B cell (primary cell): ENCODE results near the gene ERN1. TPM values are rescaled to one million over a fixed set of nuclear protein-coding genes. Genes with fewer than 3 reads are reported as not detected.

ENCODE experiments used
- ATAC-seq: fragments of 200-7000 bp; cut with Tn5 transposase; one replicate; pipeline ENCODE4 v1.10.0; 2021; ENCODE audit warnings: low read depth, mild to moderate bottlenecking, moderate number of reproducible peaks, moderate library complexity
- CTCF ChIA-PET: fragments of 350-600 bp; sonication (Branson Sonifier 250); formaldehyde crosslinking; loops from one replicate; lab custom pipeline; 2021; ENCODE audit warnings: antibody characterized with exemption, inconsistent platforms; lab: Charles Lee
- POLR2A ChIA-PET: fragments of 350-600 bp; sonication (Branson Sonifier 250); formaldehyde crosslinking; loops from one replicate; lab custom pipeline; 2021; ENCODE audit warnings: antibody characterized with exemption; lab: Charles Lee
- DNase-seq: peaks from one replicate; pipeline ENCODE4 v3.0.0; 2013
- H2AFZ ChIP-seq: 2 replicates; pipeline ENCODE4 v1.6.1; 2012; ENCODE audit warnings: mild to moderate bottlenecking, low read depth, low read length; ENCODE audit not compliant: insufficient read depth, poor library complexity, severe bottlenecking
- H3K27ac ChIP-seq, 2 donors: 1 replicate in 1 of 2; 2 replicates in 1 of 2; pipeline ENCODE4 v1.5.1; 2012 to 2013; ENCODE audit warnings: low read length in 2 of 2, mild to moderate bottlenecking in 2 of 2, moderate library complexity in 1 of 2
- H3K27me3 ChIP-seq, 4 experiments: fragments of 200-600 bp in 1 of 4; sonication (generic) in 1 of 4; replicated peaks in 1 of 4; 1 replicate in 2 of 4; 2 replicates in 2 of 4; pipeline versions ENCODE4 v1.6.1 to v1.7.0; 2013 to 2016; ENCODE audit warnings: low read length in 3 of 4, mild to moderate bottlenecking in 2 of 4, mixed read lengths in 1 of 4, moderate library complexity in 1 of 4; ENCODE audit not compliant: insufficient read depth in 4 of 4, control insufficient read depth in 3 of 4; ENCODE audit errors: control extremely low read depth in 1 of 4
- H3K36me3 ChIP-seq, 2 experiments: replicated peaks in 1 of 2; 1 replicate in 1 of 2; 2 replicates in 1 of 2; pipeline versions ENCODE4 v1.6.1 to v1.7.1; 2013; ENCODE audit warnings: low read length in 1 of 2; ENCODE audit not compliant: insufficient read depth in 2 of 2, control insufficient read depth in 1 of 2; ENCODE audit errors: control extremely low read depth in 1 of 2, extremely low read depth in 1 of 2
- H3K4me1 ChIP-seq, 2 donors: fragments of 200-600 bp in 1 of 2; sonication (generic) in 1 of 2; 1 replicate in 1 of 2; 2 replicates in 1 of 2; pipeline versions ENCODE4 v1.5.1 to v1.6.1; 2013 to 2017; ENCODE audit warnings: low read length in 2 of 2; ENCODE audit not compliant: control insufficient read depth in 2 of 2, insufficient read depth in 2 of 2
- H3K4me2 ChIP-seq: replicated peaks from 2 replicates; pipeline ENCODE3; 2012; ENCODE audit warnings: mild to moderate bottlenecking, low read depth, low read length; ENCODE audit not compliant: poor library complexity, severe bottlenecking
- H3K4me3 ChIP-seq, 5 experiments: fragments of 200-600 bp in 1 of 5; sonication (generic) in 1 of 5; 1 replicate in 3 of 5; 2 replicates in 2 of 5; pipeline versions ENCODE4 v1.5.1 to v1.7.0; 2011 to 2016; ENCODE audit warnings: low read length in 4 of 5, mild to moderate bottlenecking in 4 of 5, low read depth in 2 of 5, control low read depth in 1 of 5, moderate library complexity in 1 of 5; ENCODE audit not compliant: insufficient read depth in 1 of 5; ENCODE audit errors: control extremely low read depth in 1 of 5, extremely low read depth in 1 of 5
- H3K79me2 ChIP-seq: fragments of 200-600 bp; sonication (generic); one replicate; pipeline ENCODE4 v1.6.0; 2016; ENCODE audit warnings: low read length; ENCODE audit not compliant: control insufficient read depth, insufficient read depth
- H3K9ac ChIP-seq: fragments of 200-600 bp; sonication (generic); 2 replicates; pipeline ENCODE4 v1.6.1; 2017; ENCODE audit warnings: mild to moderate bottlenecking, low read length, moderate library complexity
- H3K9me3 ChIP-seq, 3 donors: one replicate each; pipeline versions ENCODE4 v1.6.1 to v1.7.1; 2013; ENCODE audit warnings: low read length in 2 of 3; ENCODE audit not compliant: control insufficient read depth in 2 of 3, insufficient read depth in 1 of 3; ENCODE audit errors: control extremely low read depth in 1 of 3
- H4K20me1 ChIP-seq: 2 replicates; pipeline ENCODE4 v1.6.0; 2012; ENCODE audit warnings: mild to moderate bottlenecking, low read length; ENCODE audit not compliant: insufficient read depth, control insufficient read depth, poor library complexity, severe bottlenecking
- H3K27ac Mint-ChIP-seq: one replicate; pipeline ENCODE4 v1.8.0; 2021; ENCODE audit warnings: mixed read lengths
- H3K27me3 Mint-ChIP-seq: one replicate; pipeline ENCODE4 v1.8.0; 2021; ENCODE audit warnings: mixed read lengths
- H3K4me1 Mint-ChIP-seq: one replicate; pipeline ENCODE4 v1.8.0; 2021; ENCODE audit warnings: mixed read lengths
- H3K4me3 Mint-ChIP-seq: one replicate; pipeline ENCODE4 v1.8.0; 2021; ENCODE audit warnings: mixed read lengths
- H3K9me3 Mint-ChIP-seq: one replicate; pipeline ENCODE4 v1.8.0; 2022; ENCODE audit warnings: mixed read lengths; ENCODE audit not compliant: insufficient read depth
- EZH2 ChIP-seq: IDR thresholded peaks from 2 replicates; pipeline ENCODE4 v1.6.1; 2012; ENCODE audit warnings: borderline replicate concordance, low read depth, mild to moderate bottlenecking, moderate library complexity, low read length; ENCODE audit not compliant: insufficient read depth, poor library complexity, severe bottlenecking
- WGBS: methylation state at CpG from one replicate; pipeline ENCODE4 v1.1.5; 2013; ENCODE audit warnings: missing lambda C conversion rate; ENCODE audit not compliant: insufficient coverage; 5-methylcytosine and 5-hydroxymethylcytosine counted together
- intact Hi-C: fragments of 100-400 bp; cut with micrococcal nuclease; formaldehyde crosslinking; loops from one replicate; pipeline ENCODE4 v1.10.0; 2022
- polyA plus RNA-seq: library from polyadenylated mRNA; depleted of rRNA; stranded (reverse); fragments of >200 nt; gene quantifications from 2 replicates; pipeline ENCODE4 v1.2.3, GENCODE V29; 2012
- total RNA-seq, 2 donors: library from RNA; stranded (reverse); fragments of 120-200 nt in 1 of 2; gene quantifications; 1 replicate in 1 of 2; 2 replicates in 1 of 2; pipeline versions ENCODE4 v1.2.3 to v1.2.4, GENCODE V29; 2013 to 2022
- TF ChIP-seq, protein P1 (sequence below): fragments of 200-600 bp; IDR thresholded peaks from one replicate; pipeline ENCODE4 v1.8.0; 2022; ENCODE audit warnings: antibody characterized with exemption, mild to moderate bottlenecking

ERN1 gene
- total and polyA plus RNA-seq, 2 donors (not counting 1 experiment from before 2014, with no cell fraction given) = 7.0 to 19.4 TPM

DNA sequence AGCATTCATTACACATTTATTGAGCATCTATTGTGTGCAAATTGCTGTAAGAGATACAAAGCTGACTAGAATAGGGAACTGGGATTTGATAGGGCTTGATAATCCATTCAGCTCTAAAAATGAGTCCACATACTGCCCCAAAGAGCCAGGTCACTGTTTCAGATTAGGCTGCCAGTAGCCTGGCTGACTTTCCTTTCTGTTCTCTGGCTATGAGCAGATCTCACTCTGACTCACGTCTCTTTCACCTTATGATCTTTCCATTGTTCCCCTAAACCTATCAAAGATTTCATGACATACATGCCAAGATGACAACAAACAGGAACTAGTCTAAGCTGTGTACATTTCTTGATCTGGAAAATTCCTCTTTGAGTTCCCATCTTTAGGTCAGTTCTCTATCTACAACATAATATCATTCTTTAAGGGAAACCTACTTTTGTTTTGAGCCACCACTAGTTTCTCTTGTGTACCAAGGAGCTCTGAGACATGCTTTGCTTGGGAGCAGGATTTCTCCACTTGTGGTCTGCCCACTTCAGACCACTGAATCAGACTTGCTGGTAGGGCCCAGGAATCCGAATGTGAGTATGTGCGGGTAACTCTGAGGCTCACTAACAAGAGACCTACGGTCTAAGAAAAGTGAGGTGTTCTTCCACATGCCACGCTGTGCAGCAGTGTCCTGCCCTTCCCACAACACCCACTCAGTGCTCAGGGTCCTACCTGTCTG is 68.6 kb downstream of the ERN1 start:
- no peaks in the 10 kb centered on the region for H3K9me3 Mint-ChIP-seq
- no peak overlapping the region for H3K27ac ChIP-seq
- no peaks in the 10 kb centered on the region for H3K9me3 ChIP-seq
- ChIA-PET CTCF (interaction anchor here (0.7 to 2.7 kb wide), 5 partner anchors 14 to 142 kb away, joined by 3 to 15 read pairs (median 9); partner anchors contain the start of gene GH1), POLR2A (interaction anchor here (0.6 kb wide), 1 partner anchor 34 kb away, joined by 4 read pairs; no protein-coding TSS in a partner anchor)
- H3K36me3 ChIP-seq = no peaks in the 10 kb centered on the region
- no peaks in the 10 kb centered on the region for H3K79me2 ChIP-seq
- H3K4me1 Mint-ChIP-seq = peaks cover 27% of the 10 kb centered on the region
- H3K27ac Mint-ChIP-seq = no peak overlapping the region
- H3K4me3 ChIP-seq = no peak overlapping the region
- no peak overlapping the region for H3K4me2 ChIP-seq
- no peak for TF ChIP-seq EZH2
- TF ChIP-seq, protein P1, sequence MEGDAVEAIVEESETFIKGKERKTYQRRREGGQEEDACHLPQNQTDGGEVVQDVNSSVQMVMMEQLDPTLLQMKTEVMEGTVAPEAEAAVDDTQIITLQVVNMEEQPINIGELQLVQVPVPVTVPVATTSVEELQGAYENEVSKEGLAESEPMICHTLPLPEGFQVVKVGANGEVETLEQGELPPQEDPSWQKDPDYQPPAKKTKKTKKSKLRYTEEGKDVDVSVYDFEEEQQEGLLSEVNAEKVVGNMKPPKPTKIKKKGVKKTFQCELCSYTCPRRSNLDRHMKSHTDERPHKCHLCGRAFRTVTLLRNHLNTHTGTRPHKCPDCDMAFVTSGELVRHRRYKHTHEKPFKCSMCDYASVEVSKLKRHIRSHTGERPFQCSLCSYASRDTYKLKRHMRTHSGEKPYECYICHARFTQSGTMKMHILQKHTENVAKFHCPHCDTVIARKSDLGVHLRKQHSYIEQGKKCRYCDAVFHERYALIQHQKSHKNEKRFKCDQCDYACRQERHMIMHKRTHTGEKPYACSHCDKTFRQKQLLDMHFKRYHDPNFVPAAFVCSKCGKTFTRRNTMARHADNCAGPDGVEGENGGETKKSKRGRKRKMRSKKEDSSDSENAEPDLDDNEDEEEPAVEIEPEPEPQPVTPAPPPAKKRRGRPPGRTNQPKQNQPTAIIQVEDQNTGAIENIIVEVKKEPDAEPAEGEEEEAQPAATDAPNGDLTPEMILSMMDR = no peak
- DNase-seq (no peak), ATAC-seq (no peak)
- H3K9ac ChIP-seq = no peak overlapping the region
- intact Hi-C loops = loop anchor here (5.0 kb wide), 1 partner anchor 71 kb away; the partner anchor contains the start of gene ERN1
- no peak overlapping the region for H2AFZ ChIP-seq
- H3K4me1 ChIP-seq = peaks cover 16 to 17% of the 10 kb centered on the region in 2 donors
- H4K20me1 ChIP-seq = no peaks in the 10 kb centered on the region
- H3K27me3 ChIP-seq = no peaks in the 10 kb centered on the region
- 87% methylated on average over 5 of the region's 5 CpGs for WGBS
- no peaks in the 10 kb centered on the region for H3K27me3 Mint-ChIP-seq
- no peak overlapping the region for H3K4me3 Mint-ChIP-seq

DNA sequence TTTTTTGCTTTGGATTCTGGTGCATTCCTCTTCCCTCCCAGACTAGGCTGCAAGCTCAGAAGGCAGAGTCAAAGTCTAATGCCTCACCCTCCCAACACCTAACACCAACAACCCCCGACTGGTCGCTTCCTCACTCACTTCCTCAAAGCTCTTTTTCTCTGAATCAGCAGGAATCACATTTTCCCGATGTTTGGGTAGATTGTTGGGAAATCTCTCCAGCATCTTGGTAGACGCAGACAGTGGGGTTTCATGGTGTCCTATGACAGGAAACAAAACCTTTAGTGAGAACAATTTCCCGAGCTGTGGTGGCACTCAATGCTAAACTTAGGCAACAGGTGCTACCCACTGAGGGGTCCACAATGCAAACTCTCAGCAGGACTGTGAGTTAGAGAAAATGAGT is 69.6 kb downstream of the ERN1 start:
- Histone ChIP-seq H3K27me3 (no peaks in the 10 kb centered on the region), H3K4me1 (peaks cover 17 to 23% of the 10 kb centered on the region in 2 donors), H3K9ac (no peak overlapping the region), H3K36me3 (peaks cover 0 to 2% of the 10 kb centered on the region in 2 experiments), H3K79me2 (no peaks in the 10 kb centered on the region), H2AFZ (no peak overlapping the region), H3K27ac (no peak overlapping the region), H3K4me2 (no peak overlapping the region), H4K20me1 (no peaks in the 10 kb centered on the region), H3K4me3 (no peak overlapping the region), H3K9me3 (no peaks in the 10 kb centered on the region)
- 11% methylated on average over 3 of the region's 5 CpGs for WGBS
- DNase-seq (no peak), ATAC-seq (no peak)
- Mint-ChIP-seq H3K4me3 (no peak overlapping the region), H3K9me3 (no peaks in the 10 kb centered on the region), H3K27me3 (no peaks in the 10 kb centered on the region), H3K4me1 (peaks cover 30% of the 10 kb centered on the region), H3K27ac (no peak overlapping the region)
- intact Hi-C loops = loop anchor here (5.0 kb wide), 1 partner anchor 72 kb away; the partner anchor contains the start of gene ERN1
- POLR2A ChIA-PET = no interaction called here
- TF ChIP-seq EZH2 = no peak
- TF ChIP-seq, protein P1 = no peak
- CTCF ChIA-PET = interaction anchor here (1.7 to 2.5 kb wide), 2 partner anchors 32 to 73 kb away, joined by 7 to 10 read pairs; no protein-coding TSS in a partner anchor
